Peyer's patch (tissue), 4 donors: ENCODE measurements around the gene SH3RF3.

Experiments used
- CTCF ChIP-seq, 6 experiments: fragments of 450-650 bp in 4 of 6; fragments of 200-600 bp in 2 of 6; sonication (generic) in 1 of 6; IDR thresholded peaks; one replicate each; pipeline ENCODE4 v1.5.1; 2017 to 2019; ENCODE audit warnings: antibody characterized with exemption in 6 of 6, mild to moderate bottlenecking in 3 of 6, moderate library complexity in 1 of 6
- POLR2A ChIP-seq, 2 donors: fragments of 450-650 bp; IDR thresholded peaks; one replicate each; pipeline ENCODE4 v1.5.1; 2017; ENCODE audit warnings: antibody characterized with exemption in 2 of 2, mild to moderate bottlenecking in 2 of 2, moderate library complexity in 2 of 2

GRCh38 chr2:109183871-109184270 lies 54.9 kb downstream of the SH3RF3 start:
- TF ChIP-seq CTCF (IDR thresholded peaks at IDR 0.05) (no peak), POLR2A (IDR thresholded peaks at IDR 0.05) (no peak)
